GM19025 (cell line): ENCODE data around the gene RTF2.

ENCODE experiments used
- ATAC-seq: cut with Tn5 transposase; IDR thresholded peaks from one replicate; pipeline ENCODE4 v1.9.1; 2021; ENCODE audit warnings: mild to moderate bottlenecking, low read depth, moderate library complexity; ENCODE audit not compliant: unreplicated experiment

RTF2 gene

DNA sequence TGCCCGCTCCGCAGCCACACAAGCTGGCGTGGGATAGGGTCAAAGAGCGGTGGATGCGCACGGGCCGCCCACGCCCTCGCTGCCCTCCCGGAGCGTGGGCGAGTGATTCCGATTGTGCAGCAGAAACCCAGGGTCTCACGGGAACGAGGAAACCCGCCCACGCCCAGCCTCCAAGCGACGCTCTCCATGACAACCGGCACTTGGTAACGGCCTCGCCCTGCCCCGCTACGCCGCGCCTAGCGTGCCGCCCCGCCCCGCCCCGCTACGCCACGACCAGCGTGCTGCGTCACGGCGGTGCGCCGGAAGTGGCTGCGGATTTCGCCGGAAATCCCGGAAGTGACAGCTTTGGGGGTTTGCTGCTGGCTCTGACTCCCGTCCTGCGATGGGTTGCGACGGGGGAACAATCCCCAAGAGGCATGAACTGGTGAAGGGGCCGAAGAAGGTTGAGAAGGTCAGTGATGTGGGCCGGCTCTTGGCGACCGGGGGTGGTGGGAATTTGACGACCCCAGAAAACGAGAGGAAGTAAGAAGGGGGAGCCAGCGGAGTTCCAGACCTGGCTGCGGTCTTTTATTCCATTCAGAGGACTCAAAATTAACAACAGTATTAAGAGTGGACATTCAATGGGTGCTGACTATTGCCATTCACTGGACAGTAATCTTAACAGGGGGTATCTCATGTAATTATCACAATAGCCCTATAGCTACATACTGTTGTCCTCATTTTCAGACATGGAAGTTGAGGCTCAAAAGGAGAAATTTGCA lies at the start of gene RTF2:
Gene RTF2 (plus strand): TSS at position 312 of the 761 bp plus-strand sequence. CDS start 71 bp downstream, at position 383.
- peak; percentile 99 for ATAC-seq

DNA sequence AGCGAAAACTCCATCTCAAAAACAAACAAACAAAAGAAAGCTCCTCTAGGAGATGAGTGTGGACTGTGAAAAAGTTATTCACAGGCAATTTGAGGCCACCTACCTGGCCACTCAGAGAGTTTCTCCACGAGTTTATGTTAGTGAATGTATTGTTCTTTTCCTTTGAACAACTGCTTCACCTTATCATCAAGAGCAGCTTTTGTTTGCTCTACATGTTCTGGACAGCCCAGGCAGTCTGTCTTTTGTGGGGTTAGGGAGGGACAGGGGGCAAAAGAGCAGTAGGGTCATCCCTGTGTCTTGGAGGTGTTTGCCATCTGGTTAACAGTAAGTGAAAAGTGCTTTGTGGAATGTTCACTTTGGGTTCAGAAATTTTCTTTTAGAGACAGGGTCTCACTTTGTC lies 48.4 kb upstream of the RTF2 start:
- ATAC-seq: no peak

DNA sequence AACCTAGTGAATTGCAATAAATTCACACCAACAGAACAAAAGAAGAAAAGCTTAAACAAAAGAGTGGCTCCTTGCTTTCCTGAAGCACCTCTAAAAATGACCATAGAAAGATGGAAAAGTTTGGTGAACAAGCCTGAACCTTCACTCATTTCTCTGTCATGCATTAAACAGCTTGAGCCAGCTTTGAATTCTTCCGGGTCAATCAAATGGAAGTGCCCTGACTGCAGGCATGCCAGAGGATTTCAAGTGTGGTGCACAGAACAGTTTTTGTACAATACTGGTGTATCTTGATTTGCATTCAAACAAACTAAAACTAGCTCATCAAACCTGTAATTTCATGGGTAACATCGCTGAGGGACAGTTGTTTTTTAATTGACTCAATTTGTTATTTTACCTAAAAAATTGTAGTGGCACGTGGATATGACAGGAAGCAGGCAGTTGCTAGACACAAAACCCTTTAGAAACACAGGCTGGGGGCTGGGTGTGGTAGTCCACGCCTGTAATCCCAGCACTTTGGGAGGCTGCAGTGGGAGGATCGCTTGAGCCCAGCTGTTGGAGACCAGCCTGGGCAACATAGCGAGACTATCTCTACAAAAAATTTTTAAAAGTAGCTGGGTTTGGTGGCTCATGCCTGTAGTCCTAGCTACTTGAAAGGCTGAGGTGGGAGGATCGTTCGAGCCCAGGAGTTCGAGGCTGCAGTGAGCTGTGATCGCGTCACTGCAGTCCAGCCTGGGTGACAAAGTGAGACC lies 47.3 kb upstream of the RTF2 start:
- no peak for ATAC-seq

GRCh38 chr20:56422076-56422823 lies 46.2 kb upstream of the RTF2 start:
- ATAC-seq: no peak

GRCh38 chr20:56422824-56423189 lies 45.6 kb upstream of the RTF2 start:
- ATAC-seq: no peak

GRCh38 chr20:56423211-56423610 lies 45.2 kb upstream of the RTF2 start:
- no peak for ATAC-seq

GRCh38 chr20:56423886-56424285 lies 44.5 kb upstream of the RTF2 start:
- ATAC-seq: no peak

DNA sequence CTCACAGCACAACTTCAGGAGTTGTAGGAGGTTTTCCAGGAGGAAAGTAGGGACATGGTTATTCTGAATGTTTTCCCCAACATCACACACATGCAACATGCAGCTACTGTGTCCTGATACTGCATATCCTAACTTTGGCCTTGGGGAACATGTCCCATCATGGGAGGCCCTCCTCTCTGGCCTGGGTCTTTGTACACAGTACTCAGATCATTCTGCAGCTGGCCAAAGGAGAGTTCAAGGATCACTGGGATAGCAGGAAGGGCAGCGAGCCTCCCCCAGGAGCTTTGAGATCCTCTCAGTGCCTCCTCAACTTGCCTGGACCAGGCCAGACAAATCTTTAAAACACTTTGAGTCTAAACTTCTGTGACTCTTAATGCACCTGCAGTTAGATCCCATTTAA lies 43.5 kb upstream of the RTF2 start:
- ATAC-seq: no peak

DNA sequence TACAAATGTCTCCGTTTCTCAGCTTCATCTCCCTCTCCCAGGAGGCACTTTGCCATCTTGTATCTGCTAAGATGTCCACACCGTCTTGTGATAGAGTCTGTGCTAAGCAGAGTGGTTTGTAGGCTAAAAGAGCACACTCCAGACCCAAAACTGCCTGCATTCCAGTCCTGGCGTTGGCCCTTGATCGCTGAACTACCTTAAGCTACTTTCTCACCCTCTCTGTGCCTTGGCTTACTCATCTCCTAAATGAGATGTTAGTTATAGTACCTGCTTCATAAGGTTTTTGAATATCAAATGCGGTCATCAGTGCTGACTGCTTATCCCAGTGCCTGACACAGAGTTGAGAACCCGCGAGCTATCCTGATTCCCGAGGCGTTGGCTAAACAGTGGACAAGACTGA lies 42.4 kb upstream of the RTF2 start:
- no peak for ATAC-seq

DNA sequence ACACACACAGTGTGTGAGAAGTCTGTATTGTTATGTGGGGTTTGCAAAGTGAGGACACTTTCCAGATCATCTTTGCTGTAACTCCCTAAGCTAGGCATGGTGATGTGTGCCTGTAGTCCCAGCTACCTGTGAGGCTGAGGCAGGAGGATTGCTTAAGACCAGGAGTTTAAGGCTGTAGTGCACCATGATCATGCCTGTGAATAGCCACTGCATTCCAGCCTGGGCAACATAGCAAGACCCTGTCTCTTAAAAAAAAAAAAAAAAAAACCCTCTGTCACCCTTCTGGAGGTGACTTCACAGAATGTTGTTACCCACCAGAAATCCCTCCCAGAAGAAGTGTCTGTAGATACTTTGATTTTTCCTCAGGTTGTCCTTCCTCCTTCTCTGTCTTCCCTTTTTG lies 41.5 kb upstream of the RTF2 start:
- ATAC-seq: no peak

GRCh38 chr20:56427797-56428196 lies 40.6 kb upstream of the RTF2 start:
- no peak for ATAC-seq

- ATAC-seq: no peak
These were observed 40.0 kb upstream of the RTF2 start for GRCh38 chr20:56428410-56428809.

GRCh38 chr20:56428881-56429280 lies 39.5 kb upstream of the RTF2 start:
- no peak for ATAC-seq

DNA sequence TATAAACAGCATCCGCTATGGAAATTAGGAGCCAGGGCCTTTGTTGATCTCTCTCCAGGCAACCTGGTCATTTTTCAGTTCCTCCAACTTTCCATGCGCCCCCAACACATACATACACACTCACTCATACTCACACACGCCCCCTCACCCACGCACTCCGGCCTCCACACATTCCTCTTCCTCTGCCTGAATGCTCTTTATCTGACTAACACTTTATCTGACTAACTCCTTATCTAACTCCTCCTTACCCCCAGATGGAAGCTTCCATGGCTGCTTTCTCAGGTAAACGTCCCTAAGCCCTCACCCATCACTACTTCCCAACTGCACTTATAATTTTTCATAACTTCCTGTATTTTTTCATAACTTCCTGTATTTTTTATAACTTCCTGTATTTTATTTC lies 38.9 kb upstream of the RTF2 start:
- ATAC-seq: no peak

GRCh38 chr20:56429941-56430340 lies 38.5 kb upstream of the RTF2 start:
- no peak for ATAC-seq

GRCh38 chr20:56430461-56430860 lies 38.0 kb upstream of the RTF2 start:
- no peak for ATAC-seq

DNA sequence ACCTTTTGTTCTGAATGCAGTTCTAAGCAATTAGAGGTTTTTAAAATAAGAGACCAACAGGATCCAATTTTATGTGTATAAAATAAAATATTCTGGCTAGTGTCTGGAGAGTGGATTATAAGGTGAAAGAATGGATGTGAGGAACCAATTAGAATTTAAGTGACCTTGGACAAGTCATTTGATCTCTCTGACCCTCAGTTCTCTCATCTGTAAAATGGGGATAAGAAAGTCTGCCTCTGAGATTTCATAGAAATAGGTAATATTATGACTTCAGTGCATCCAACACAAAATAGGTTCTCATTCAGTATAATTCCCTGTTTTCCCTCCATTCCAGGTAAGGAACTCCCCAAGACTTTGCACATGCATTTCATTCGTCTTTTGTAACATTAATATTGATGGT lies 37.5 kb upstream of the RTF2 start:
- no peak for ATAC-seq

DNA sequence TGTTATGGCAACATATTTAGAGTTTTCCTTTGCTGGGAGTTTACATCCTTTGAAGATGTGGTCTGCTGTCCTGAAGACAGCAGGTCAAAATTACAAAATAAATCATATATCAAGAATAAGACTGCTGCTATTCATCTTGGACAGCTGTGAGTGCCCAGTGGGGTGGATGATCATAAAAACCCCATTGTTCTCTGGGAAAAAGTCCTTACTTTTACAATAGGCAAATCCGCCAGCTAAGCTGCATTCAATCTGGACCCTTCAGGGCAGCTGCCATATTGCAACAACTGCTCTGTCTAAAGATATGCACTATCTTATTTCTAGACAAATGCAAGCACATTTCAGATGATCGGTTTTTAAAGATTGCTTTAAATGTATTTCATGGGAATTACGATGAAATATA lies 37.0 kb upstream of the RTF2 start:
- no peak for ATAC-seq

GRCh38 chr20:56433221-56433879 lies 35.1 kb upstream of the RTF2 start:
- ATAC-seq: no peak

GRCh38 chr20:56433880-56434255 lies 34.6 kb upstream of the RTF2 start:
- ATAC-seq: no peak
